Measurements from ENCODE around the gene DCDC2.
"Not testable (repeated sequence)": the region's sequence is repeated elsewhere in the genome, so short reads cannot be mapped to it uniquely, and the experiment has no call there.

DCDC2 gene

DNA sequence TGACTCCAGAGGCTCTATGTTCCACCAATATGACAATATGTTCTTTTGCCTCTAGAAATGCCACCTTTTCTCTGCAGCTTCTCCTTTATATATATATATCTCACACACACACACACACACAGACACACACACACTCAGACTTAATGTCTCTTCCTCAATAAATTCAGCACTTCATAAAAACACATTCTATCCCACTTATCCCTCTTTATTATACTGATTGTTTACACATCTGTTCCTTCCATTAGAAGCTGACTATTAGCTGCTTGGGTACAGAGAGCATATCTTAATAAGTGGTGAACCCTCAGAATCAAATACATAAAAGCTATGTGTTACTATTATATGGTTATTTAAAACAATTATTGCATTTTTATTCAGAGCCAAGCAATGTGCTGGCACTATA lies 208.6 kb downstream of the DCDC2 start:
- no peak overlapping the region for H3K4me3 ChIP-seq (ENCODE audit: control insufficient read depth, low read depth, low read length)
- TF ChIP-seq, protein P1, sequence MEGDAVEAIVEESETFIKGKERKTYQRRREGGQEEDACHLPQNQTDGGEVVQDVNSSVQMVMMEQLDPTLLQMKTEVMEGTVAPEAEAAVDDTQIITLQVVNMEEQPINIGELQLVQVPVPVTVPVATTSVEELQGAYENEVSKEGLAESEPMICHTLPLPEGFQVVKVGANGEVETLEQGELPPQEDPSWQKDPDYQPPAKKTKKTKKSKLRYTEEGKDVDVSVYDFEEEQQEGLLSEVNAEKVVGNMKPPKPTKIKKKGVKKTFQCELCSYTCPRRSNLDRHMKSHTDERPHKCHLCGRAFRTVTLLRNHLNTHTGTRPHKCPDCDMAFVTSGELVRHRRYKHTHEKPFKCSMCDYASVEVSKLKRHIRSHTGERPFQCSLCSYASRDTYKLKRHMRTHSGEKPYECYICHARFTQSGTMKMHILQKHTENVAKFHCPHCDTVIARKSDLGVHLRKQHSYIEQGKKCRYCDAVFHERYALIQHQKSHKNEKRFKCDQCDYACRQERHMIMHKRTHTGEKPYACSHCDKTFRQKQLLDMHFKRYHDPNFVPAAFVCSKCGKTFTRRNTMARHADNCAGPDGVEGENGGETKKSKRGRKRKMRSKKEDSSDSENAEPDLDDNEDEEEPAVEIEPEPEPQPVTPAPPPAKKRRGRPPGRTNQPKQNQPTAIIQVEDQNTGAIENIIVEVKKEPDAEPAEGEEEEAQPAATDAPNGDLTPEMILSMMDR (conservative IDR thresholded peaks at IDR 0.05; ENCODE audit: control insufficient read depth, insufficient read depth, low read depth, low read length), result no peak
- DNase-seq (ENCODE audit: low read depth), result no peak

DNA sequence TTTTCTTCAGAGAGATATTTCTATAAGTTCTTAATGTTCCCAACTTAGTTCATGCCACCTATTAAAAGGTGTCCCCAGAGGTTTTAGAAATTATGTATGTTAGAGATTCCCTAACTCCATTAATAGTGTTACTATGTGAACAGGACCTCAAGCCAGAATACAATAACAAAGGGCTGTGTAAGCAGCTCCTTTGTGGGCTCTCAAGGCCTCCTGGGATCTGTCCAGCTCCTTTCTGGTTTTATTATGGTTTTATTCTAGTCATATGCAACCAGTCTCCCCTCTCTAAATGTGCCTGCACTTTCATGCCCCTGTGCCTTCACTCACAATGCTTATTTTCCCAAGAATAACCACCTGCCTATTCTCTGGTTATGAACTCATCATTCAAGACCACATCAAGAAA lies 209.2 kb downstream of the DCDC2 start:
- TF ChIP-seq, protein P1 (conservative IDR thresholded peaks at IDR 0.05; ENCODE audit: control insufficient read depth, insufficient read depth, low read depth, low read length), result no peak
- H3K4me3 ChIP-seq (ENCODE audit: control insufficient read depth, low read depth, low read length), result no peak overlapping the region
- DNase-seq (ENCODE audit: low read depth), result no peak

DNA sequence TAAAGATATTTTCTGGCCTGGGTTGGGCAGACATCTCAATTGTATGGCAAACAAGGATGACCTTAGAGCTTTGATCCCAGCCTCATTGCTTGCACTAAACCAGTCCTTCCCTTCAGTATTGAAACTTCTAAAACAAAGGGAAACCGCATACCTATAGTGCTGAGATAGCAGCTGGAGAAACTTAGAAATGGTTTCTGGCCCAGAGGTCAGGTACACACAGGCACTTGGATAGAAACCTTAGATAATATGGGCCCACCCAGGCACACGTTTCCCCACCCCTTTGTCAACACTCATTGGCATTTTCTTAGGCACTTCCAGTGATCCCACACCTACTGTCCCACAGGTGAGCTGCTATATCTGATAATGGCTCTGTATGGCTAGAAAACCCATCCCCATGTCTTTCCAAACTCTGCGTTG lies 209.7 kb downstream of the DCDC2 start:
- TF ChIP-seq, protein P1 (conservative IDR thresholded peaks at IDR 0.05; ENCODE audit: control insufficient read depth, insufficient read depth, low read depth, low read length), result no peak
- no peak overlapping the region for H3K4me3 ChIP-seq (ENCODE audit: control insufficient read depth, low read depth, low read length)
- DNase-seq (ENCODE audit: low read depth), result no peak

DNA sequence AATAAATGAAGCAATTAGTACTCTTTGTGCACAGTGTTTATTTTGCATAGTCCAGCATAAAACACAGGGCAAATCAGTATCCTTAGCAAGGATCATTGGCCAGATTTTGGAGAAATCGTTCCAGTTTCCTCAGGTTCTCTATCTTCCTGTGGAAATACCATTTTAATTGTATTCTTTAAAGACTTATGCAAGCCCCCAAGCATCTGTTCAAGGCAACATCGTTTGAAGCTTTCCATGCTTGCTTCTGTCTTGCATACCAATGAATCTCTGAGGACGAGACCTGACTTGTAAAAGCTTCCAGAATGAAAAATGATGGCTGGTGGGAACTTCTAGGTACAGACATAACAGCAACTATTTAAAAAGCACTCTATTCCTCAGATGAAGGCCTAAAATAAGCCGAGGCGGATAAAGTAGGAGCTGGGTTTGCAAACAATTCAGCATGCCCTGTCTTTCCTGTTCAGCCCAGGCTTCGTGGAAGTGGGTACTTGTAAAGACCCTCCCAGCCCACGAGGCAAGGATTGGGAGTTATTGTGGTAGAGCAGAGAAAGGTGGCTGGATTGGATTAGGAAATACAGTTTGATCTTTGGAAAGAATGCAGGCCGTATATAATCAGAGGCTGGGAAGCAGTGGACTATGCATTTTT lies 210.2 kb downstream of the DCDC2 start:
- TF ChIP-seq, protein P1 (conservative IDR thresholded peaks at IDR 0.05; ENCODE audit: control insufficient read depth, insufficient read depth, low read depth, low read length), result no peak
- DNase-seq (ENCODE audit: low read depth), result no peak
- no peak overlapping the region for H3K4me3 ChIP-seq (ENCODE audit: control insufficient read depth, low read depth, low read length)

DNA sequence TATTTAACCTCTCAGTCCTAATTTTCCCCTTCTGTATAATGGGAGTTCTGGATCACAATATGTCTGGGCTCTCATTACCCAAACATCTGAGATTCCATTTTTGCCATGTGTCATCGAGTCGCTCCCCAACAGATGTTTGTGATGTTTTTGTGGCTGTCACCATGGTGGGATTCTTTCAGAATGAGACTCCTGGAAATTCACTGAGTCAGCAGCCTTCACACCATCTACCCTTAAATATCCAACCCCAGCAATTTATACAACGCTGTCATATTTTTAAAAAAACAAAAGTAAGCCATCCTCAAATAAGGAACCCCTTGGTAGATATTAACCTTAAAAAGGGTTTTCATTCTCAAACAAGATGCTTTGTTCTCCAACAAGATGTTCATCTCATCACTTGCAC lies 211.0 kb downstream of the DCDC2 start:
- no peak for DNase-seq (ENCODE audit: low read depth)
- TF ChIP-seq, protein P1 (conservative IDR thresholded peaks at IDR 0.05; ENCODE audit: control insufficient read depth, insufficient read depth, low read depth, low read length), result no peak
- no peak overlapping the region for H3K4me3 ChIP-seq (ENCODE audit: control insufficient read depth, low read depth, low read length)

DNA sequence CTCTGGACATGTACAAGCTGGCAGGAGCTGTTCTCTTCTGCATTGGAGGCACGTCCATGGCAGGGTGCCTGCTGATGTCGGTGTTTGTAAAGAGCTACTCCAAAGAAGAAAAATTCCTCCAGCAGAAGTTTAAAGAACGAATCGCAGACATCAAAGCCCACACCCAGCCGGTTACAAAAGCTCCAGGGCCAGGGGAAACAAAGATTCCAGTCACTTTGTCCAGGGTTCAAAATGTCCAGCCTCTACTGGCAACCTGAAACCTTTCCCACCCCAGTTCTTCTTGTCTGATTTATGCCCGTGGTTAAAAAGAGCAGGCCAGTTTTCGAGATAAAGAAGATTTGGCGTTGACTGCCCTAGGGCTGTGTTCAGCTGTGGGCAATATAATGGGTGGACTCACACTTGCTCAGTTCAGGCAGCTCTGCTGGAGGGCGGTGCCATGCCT lies 212.1 kb downstream of the DCDC2 start:
- TF ChIP-seq, protein P1 (conservative IDR thresholded peaks at IDR 0.05; ENCODE audit: control insufficient read depth, insufficient read depth, low read depth, low read length), result no peak
- H3K4me3 ChIP-seq (ENCODE audit: control insufficient read depth, low read depth, low read length), result no peak overlapping the region
- no peak for DNase-seq (ENCODE audit: low read depth)

DNA sequence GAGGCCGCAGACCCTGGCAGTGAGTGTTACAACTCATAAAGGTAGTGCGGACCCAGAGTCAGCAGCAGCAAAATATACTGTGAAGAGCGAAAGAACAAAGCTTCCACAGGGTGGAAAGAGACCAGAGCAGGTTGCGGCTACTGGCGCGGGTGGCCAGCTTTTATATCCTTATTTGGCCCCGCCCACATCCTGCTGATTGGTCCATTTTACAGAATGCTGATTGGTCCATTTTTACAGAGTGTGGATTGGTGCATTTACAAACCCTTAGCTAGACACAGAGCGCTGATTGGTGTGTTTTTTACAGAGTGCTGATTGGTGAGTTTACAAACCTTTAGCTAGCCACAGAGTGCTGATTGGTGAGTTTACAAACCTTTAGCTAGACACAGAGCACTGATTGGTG lies 215.1 kb downstream of the DCDC2 start:
- DNase-seq (ENCODE audit: low read depth); H3K4me3 ChIP-seq (ENCODE audit: control insufficient read depth, low read depth, low read length): not testable (repeated sequence)
